Kidney (tissue), 14 donors: ENCODE measurements around the gene NUP62. TPM values are rescaled to one million over a fixed set of nuclear protein-coding genes. Genes with fewer than 3 reads are reported as not detected.

Experiments
- DNase-seq, 5 donors: peaks; one replicate each; pipeline ENCODE4 v3.0.0-alpha.2; 2013 to 2020
- FAIRE-seq: peaks from 2 replicates; lab custom pipeline; 2012; peaks lifted over from hg19 to GRCh38; lab: Jason Lieb, UNC
- H3K27ac ChIP-seq, 2 donors: one replicate each; pipeline ENCODE4 v1.7.0; 2013; ENCODE audit warnings: low read depth in 2 of 2, low read length in 2 of 2, inconsistent platforms in 1 of 2
- H3K27me3 ChIP-seq: one replicate; pipeline ENCODE4 v1.7.1; 2013; ENCODE audit warnings: low read length, inconsistent platforms; ENCODE audit not compliant: control insufficient read depth, insufficient read depth
- H3K36me3 ChIP-seq, 3 donors: one replicate each; pipeline versions ENCODE4 v1.7.0 to v1.7.1; 2013; ENCODE audit warnings: low read length in 3 of 3, control low read depth in 1 of 3, inconsistent platforms in 1 of 3; ENCODE audit not compliant: insufficient read depth in 3 of 3, control insufficient read depth in 2 of 3
- H3K4me1 ChIP-seq, 3 donors: one replicate each; pipeline versions ENCODE4 v1.7.0 to v1.7.1; 2013; ENCODE audit warnings: low read length in 3 of 3, inconsistent platforms in 1 of 3, low read depth in 1 of 3; ENCODE audit not compliant: control insufficient read depth in 2 of 3, insufficient read depth in 2 of 3
- H3K4me3 ChIP-seq, 3 donors: one replicate each; pipeline versions ENCODE4 v1.7.0 to v1.8.1; 2013; ENCODE audit warnings: low read length in 3 of 3, control low read depth in 1 of 3, inconsistent platforms in 1 of 3
- H3K9ac ChIP-seq, 3 donors: one replicate each; pipeline versions ENCODE4 v1.7.0 to v1.7.1; 2013; ENCODE audit warnings: low read length in 3 of 3, control low read depth in 1 of 3, inconsistent platforms in 1 of 3
- H3K9me3 ChIP-seq, 3 donors: one replicate each; pipeline versions ENCODE4 v1.7.0 to v1.7.1; 2013; ENCODE audit warnings: low read length in 3 of 3, control low read depth in 1 of 3, inconsistent platforms in 1 of 3; ENCODE audit not compliant: control insufficient read depth in 2 of 3, insufficient read depth in 1 of 3
- CTCF ChIP-seq: IDR thresholded peaks from 3 replicates; pipeline ENCODE4 v1.5.1; 2012; ENCODE audit warnings: mild to moderate bottlenecking, moderate library complexity, borderline replicate concordance; ENCODE audit not compliant: insufficient read depth; ENCODE audit errors: extremely low read depth
- intact Hi-C: fragments of 100-400 bp; cut with DNase I; formaldehyde crosslinking; loops from one replicate; pipeline ENCODE4 v1.11.1; 2022
- polyA plus RNA-seq: library from polyadenylated mRNA; stranded (reverse); fragments of 350-450 nt; fragmentation: Illumina TruSeq; extraction: RNeasy Lipid Tissue Mini Kit (QIAGEN cat#74804); gene quantifications from one replicate; pipeline ENCODE4 v1.2.3, GENCODE V29; 2014; ENCODE audit warnings: low read depth, low replicate concordance; ENCODE audit not compliant: insufficient read depth
- total RNA-seq: library from RNA; stranded (reverse); fragmentation: NEBNext Ultra II Directional; extraction: Animal tissue kit (Norgen Biotek cat#: 25700); gene quantifications from one replicate; pipeline ENCODE4 v1.2.1, GENCODE V29; 2021
- donor health status: control.
- donor health status: control.
- donor health status: control.
- donor health status: control.
- donor health status: control.
- donor health status: DM: yes; HTN: yes; CAD: no.
- donor health status: Normal renal cell carcinoma (clear cell type).

The NUP62 gene
- total and polyA plus RNA-seq, 2 donors from 2014 or later = 17.1 to 39.0 TPM

- H3K9me3 ChIP-seq = no peaks in the 10 kb centered on the region
- no peaks in the 10 kb centered on the region for H3K27me3 ChIP-seq
- no peak for TF ChIP-seq CTCF
- H3K4me1 ChIP-seq = peaks cover 2 to 25% (median 16%) of the 10 kb centered on the region in 3 donors
- DNase-seq = no peak
- H3K9ac ChIP-seq = no peak overlapping the region
- intact Hi-C loops = no loop called here
- no peak for FAIRE-seq
- no peak overlapping the region for H3K27ac ChIP-seq
- H3K36me3 ChIP-seq = peaks cover 0 to 7% (median 0%) of the 10 kb centered on the region in 3 donors
- H3K4me3 ChIP-seq = no peak overlapping the region
Measured at GRCh38 chr19:49873129-49873521, 56.2 kb downstream of the NUP62 start.

- H3K4me1 ChIP-seq = peaks cover 2 to 23% (median 16%) of the 10 kb centered on the region in 3 donors
- intact Hi-C loops = no loop called here
- H3K36me3 ChIP-seq = peaks cover 0 to 7% (median 0%) of the 10 kb centered on the region in 3 donors
- no peak for DNase-seq
- no peak overlapping the region for H3K27ac ChIP-seq
- H3K9me3 ChIP-seq = no peaks in the 10 kb centered on the region
- H3K4me3 ChIP-seq = no peak overlapping the region
- no peak overlapping the region for H3K9ac ChIP-seq
- H3K27me3 ChIP-seq = no peaks in the 10 kb centered on the region
- no peak for TF ChIP-seq CTCF
- FAIRE-seq = no peak
Measured at GRCh38 chr19:49872245-49873128, 56.8 kb downstream of the NUP62 start.

- FAIRE-seq = no peak
- H3K4me3 ChIP-seq = no peak overlapping the region
- H3K27me3 ChIP-seq = no peaks in the 10 kb centered on the region
- peaks cover 0 to 7% (median 0%) of the 10 kb centered on the region in 3 donors for H3K36me3 ChIP-seq
- DNase-seq = no peak
- peaks cover 2 to 27% (median 19%) of the 10 kb centered on the region in 3 donors for H3K4me1 ChIP-seq
- intact Hi-C loops = no loop called here
- H3K9me3 ChIP-seq = no peaks in the 10 kb centered on the region
- TF ChIP-seq CTCF = no peak
- no peak overlapping the region for H3K27ac ChIP-seq
- no peak overlapping the region for H3K9ac ChIP-seq
Measured at GRCh38 chr19:49871349-49871985, 57.8 kb downstream of the NUP62 start.
